PC-3 (cell line): ENCODE measurements around the gene DVL1.
A peak's percentile ranks its signal among the peaks of the same experiment; 100 is the strongest.

Experiments
- EZH2 ChIP-seq: fragments of 300-600 bp; sonication (generic); IDR thresholded peaks from one replicate; pipeline ENCODE4 v1.6.1; 2017; ENCODE audit warnings: antibody characterized with exemption, mild to moderate bottlenecking, low read length; ENCODE audit not compliant: unreplicated experiment
- EZH2phosphoT487 ChIP-seq: fragments of 300-600 bp; sonication (generic); IDR thresholded peaks from 2 replicates; pipeline ENCODE4 v1.6.1; 2018; ENCODE audit warnings: mild to moderate bottlenecking, antibody characterized with exemption, low read length, borderline replicate concordance
- TF ChIP-seq, protein P1 (sequence below): fragments of 300-600 bp; sonication (generic); conservative IDR thresholded peaks from 2 replicates; pipeline ENCODE4 v1.5.1; 2017; ENCODE audit warnings: antibody characterized with exemption, low read depth, mild to moderate bottlenecking, low read length

DNA sequence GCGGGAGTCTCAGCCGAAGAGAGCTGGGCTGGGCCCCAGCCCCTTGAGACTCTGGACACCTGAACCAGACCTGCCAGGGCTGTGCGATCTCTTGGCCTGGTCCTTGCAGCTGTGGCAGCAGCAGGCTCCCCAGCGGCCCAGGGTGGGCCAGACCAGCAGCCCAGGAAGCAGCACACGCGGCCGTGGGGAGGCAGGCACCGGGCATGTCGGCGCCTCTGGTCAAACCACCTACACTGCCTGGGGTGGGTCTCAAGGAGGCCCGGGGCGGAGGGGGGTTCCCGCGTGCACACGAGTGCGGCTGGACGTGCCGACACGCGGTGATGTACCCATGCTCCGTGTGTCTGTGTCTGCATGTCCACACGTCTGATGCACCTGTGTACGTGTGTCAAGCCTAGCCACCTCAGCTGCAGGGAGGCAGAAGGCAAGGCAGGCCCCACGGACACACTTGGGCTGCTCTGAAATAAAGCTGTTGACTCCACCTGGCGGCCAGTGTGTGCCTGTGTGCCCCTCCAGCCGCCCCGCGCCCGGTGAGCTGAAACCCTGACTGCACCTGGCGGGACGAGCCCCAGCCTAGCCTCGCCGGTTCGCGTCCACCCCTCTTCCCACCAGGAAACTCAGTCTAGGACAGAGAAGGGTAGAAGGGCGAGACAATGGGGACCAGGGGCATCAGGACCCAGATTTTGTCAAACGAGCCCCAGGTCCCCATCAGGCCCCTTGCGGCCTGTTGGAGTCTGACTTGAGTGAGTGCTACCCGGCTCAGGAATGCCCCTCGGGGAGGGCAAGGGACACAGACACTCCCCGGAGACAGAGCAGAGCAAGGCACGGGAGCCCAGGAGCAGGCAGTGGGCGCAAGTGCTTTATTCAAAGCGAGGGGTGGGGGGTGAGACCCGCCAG is 57.4 kb downstream of the DVL1 start:
- TF ChIP-seq EZH2 (no peak), EZH2phosphoT487 (no peak)
- TF ChIP-seq, protein P1, sequence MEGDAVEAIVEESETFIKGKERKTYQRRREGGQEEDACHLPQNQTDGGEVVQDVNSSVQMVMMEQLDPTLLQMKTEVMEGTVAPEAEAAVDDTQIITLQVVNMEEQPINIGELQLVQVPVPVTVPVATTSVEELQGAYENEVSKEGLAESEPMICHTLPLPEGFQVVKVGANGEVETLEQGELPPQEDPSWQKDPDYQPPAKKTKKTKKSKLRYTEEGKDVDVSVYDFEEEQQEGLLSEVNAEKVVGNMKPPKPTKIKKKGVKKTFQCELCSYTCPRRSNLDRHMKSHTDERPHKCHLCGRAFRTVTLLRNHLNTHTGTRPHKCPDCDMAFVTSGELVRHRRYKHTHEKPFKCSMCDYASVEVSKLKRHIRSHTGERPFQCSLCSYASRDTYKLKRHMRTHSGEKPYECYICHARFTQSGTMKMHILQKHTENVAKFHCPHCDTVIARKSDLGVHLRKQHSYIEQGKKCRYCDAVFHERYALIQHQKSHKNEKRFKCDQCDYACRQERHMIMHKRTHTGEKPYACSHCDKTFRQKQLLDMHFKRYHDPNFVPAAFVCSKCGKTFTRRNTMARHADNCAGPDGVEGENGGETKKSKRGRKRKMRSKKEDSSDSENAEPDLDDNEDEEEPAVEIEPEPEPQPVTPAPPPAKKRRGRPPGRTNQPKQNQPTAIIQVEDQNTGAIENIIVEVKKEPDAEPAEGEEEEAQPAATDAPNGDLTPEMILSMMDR, result peak; percentile 95
